Uterus (tissue), 4 donors: ENCODE data around the gene C1QTNF7. TPM values are rescaled to one million over a fixed set of nuclear protein-coding genes. Genes with fewer than 3 reads are reported as not detected.
A peak's percentile ranks its signal among the peaks of the same experiment; 100 is the strongest.

Experiments used
- DNase-seq, 2 donors: peaks; one replicate each; pipeline ENCODE4 v3.0.0-alpha.2; 2019 to 2020
- H3K27ac ChIP-seq, 2 donors: fragments of 200-600 bp; sonication (generic); 1 replicate in 1 of 2; 2 replicates in 1 of 2; pipeline ENCODE4 v1.5.1; 2016 to 2018
- H3K27me3 ChIP-seq, 2 donors: fragments of 200-600 bp; sonication (generic); one replicate each; pipeline ENCODE4 v1.5.1; 2018 to 2019; ENCODE audit warnings: control low read depth in 1 of 2
- H3K36me3 ChIP-seq, 2 donors: fragments of 200-600 bp; sonication (generic); one replicate each; pipeline ENCODE4 v1.5.1; 2019; ENCODE audit warnings: control low read depth in 1 of 2
- H3K4me1 ChIP-seq, 2 donors: fragments of 200-600 bp; sonication (generic); one replicate each; pipeline ENCODE4 v1.5.1; 2018 to 2019; ENCODE audit warnings: control low read depth in 1 of 2
- H3K4me3 ChIP-seq, 2 donors: fragments of 200-600 bp; sonication (generic); 1 replicate in 1 of 2; 2 replicates in 1 of 2; pipeline ENCODE4 v1.5.1; 2018 to 2019; ENCODE audit warnings: mild to moderate bottlenecking in 1 of 2
- H3K9me3 ChIP-seq, 2 donors: fragments of 200-600 bp; sonication (generic); one replicate each; pipeline ENCODE4 v1.5.1; 2019; ENCODE audit warnings: control low read depth in 1 of 2
- CTCF ChIP-seq, 4 experiments: fragments of 200-600 bp in 2 of 4; fragments of 450-650 bp in 2 of 4; sonication (generic) in 2 of 4; IDR thresholded peaks; one replicate each; pipeline ENCODE4 v1.5.1; 2016 to 2019; ENCODE audit warnings: antibody characterized with exemption in 4 of 4, mild to moderate bottlenecking in 2 of 4, moderate library complexity in 1 of 4
- POLR2A ChIP-seq, 2 donors: fragments of 450-650 bp; IDR thresholded peaks; one replicate each; pipeline ENCODE4 v1.6.1; 2016; ENCODE audit warnings: antibody characterized with exemption in 2 of 2, mild to moderate bottlenecking in 1 of 2, moderate library complexity in 1 of 2
- intact Hi-C: fragments of 100-400 bp; cut with DNase I; formaldehyde crosslinking; loops from one replicate; pipeline ENCODE4 v1.15.1; 2023; ENCODE audit warnings: low total_unique reads
- total RNA-seq, 4 donors: library from RNA; depleted of rRNA in 3 of 4; stranded (reverse); fragments of >200 nt in 3 of 4; gene quantifications; one replicate each; pipeline versions ENCODE4 v1.1.0 to v1.2.4, GENCODE V29; 2014 to 2023
- donor health status: DM: yes; HTN: yes; CAD: no.

C1QTNF7 gene
- total RNA-seq, 4 donors from 2014 or later: 6.1 to 31.5 (median 12.9) TPM

- Histone ChIP-seq H3K9me3 (no peaks in the 10 kb centered on the region), H3K4me3 (no peak overlapping the region), H3K36me3 (no peaks in the 10 kb centered on the region), H3K27ac (peak overlapping the region; percentile 63 to 66), H3K4me1 (no peaks in the 10 kb centered on the region), H3K27me3 (no peaks in the 10 kb centered on the region)
- TF ChIP-seq POLR2A (IDR thresholded peaks at IDR 0.05) (no peak), CTCF (IDR thresholded peaks at IDR 0.05) (no peak)
- peak; percentile 65 to 71 for DNase-seq
- intact Hi-C loops: no loop called here
Measured at GRCh38 chr4:15428611-15429010, 778 bp downstream of the C1QTNF7 start.

- no peak overlapping the region for H3K27ac ChIP-seq
- no peak overlapping the region for H3K4me3 ChIP-seq
- DNase-seq: no peak
Measured at GRCh38 chr4:15434091-15434490, 6.3 kb downstream of the C1QTNF7 start.

GRCh38 chr4:15434676-15435075 is 6.8 kb downstream of the C1QTNF7 start:
- no peak for DNase-seq
- TF ChIP-seq POLR2A (IDR thresholded peaks at IDR 0.05): no peak
- no peak for TF ChIP-seq CTCF (IDR thresholded peaks at IDR 0.05)
- H3K9me3 ChIP-seq: no peaks in the 10 kb centered on the region
- no peaks in the 10 kb centered on the region for H3K4me1 ChIP-seq
- no peak overlapping the region for H3K4me3 ChIP-seq
- intact Hi-C loops: no loop called here
- H3K27me3 ChIP-seq: no peaks in the 10 kb centered on the region
- no peaks in the 10 kb centered on the region for H3K36me3 ChIP-seq
- H3K27ac ChIP-seq: no peak overlapping the region

More at GRCh38 chr4:15434091-15434490, 6.3 kb downstream of the C1QTNF7 start:
- Histone ChIP-seq H3K9me3 (no peaks in the 10 kb centered on the region), H3K4me1 (no peaks in the 10 kb centered on the region), H3K27me3 (no peaks in the 10 kb centered on the region), H3K36me3 (no peaks in the 10 kb centered on the region)
- no peak for TF ChIP-seq POLR2A (IDR thresholded peaks at IDR 0.05)
- no peak for TF ChIP-seq CTCF (IDR thresholded peaks at IDR 0.05)
- intact Hi-C loops: no loop called here

- no peaks in the 10 kb centered on the region for H3K36me3 ChIP-seq
- no peak overlapping the region for H3K27ac ChIP-seq
- no peak for DNase-seq
- no peak overlapping the region for H3K4me3 ChIP-seq
- intact Hi-C loops: no loop called here
- no peaks in the 10 kb centered on the region for H3K4me1 ChIP-seq
- no peaks in the 10 kb centered on the region for H3K9me3 ChIP-seq
- no peaks in the 10 kb centered on the region for H3K27me3 ChIP-seq
- no peak for TF ChIP-seq CTCF (IDR thresholded peaks at IDR 0.05)
- no peak for TF ChIP-seq POLR2A (IDR thresholded peaks at IDR 0.05)
Measured at GRCh38 chr4:15436513-15436912, 8.7 kb downstream of the C1QTNF7 start.

GRCh38 chr4:15438939-15439524 is 11.2 kb downstream of the C1QTNF7 start:
- Histone ChIP-seq H3K9me3 (no peaks in the 10 kb centered on the region), H3K4me1 (no peaks in the 10 kb centered on the region), H3K36me3 (no peaks in the 10 kb centered on the region), H3K27ac (no peak overlapping the region), H3K4me3 (no peak overlapping the region), H3K27me3 (no peaks in the 10 kb centered on the region)
- intact Hi-C loops: no loop called here
- TF ChIP-seq POLR2A (IDR thresholded peaks at IDR 0.05) (no peak), CTCF (IDR thresholded peaks at IDR 0.05) (no peak)
- no peak for DNase-seq
